Right lobe of liver (tissue), 4 donors: ENCODE measurements around the gene TULP3.

Source experiments
- CTCF ChIP-seq, 4 donors: fragments of 200-600 bp in 3 of 4; fragments of 450-650 bp in 1 of 4; IDR thresholded peaks; one replicate each; pipeline versions ENCODE4 v1.5.1 to v1.8.0; 2016 to 2022; ENCODE audit warnings: antibody characterized with exemption in 4 of 4, mild to moderate bottlenecking in 2 of 4
- POLR2A ChIP-seq: fragments of 450-650 bp; IDR thresholded peaks from one replicate; pipeline ENCODE4 v1.6.1; 2017; ENCODE audit warnings: antibody characterized with exemption, mild to moderate bottlenecking
- donor health status: DM: no; HTN: no; CAD: no.
- donor health status: DM: no; HTN: no; CAD: no.
- donor health status: DM: no; HTN: yes; CAD: no.

- TF ChIP-seq POLR2A = no peak
- TF ChIP-seq CTCF (IDR thresholded peaks at IDR 0.05) = no peak
Observed at GRCh38 chr12:2940564-2940963, 49.9 kb downstream of the TULP3 start.
